ENCODE measurements around the gene SLC24A5.
A peak's percentile ranks its signal among the peaks of the same experiment; 100 is the strongest.

Gene SLC24A5

DNA sequence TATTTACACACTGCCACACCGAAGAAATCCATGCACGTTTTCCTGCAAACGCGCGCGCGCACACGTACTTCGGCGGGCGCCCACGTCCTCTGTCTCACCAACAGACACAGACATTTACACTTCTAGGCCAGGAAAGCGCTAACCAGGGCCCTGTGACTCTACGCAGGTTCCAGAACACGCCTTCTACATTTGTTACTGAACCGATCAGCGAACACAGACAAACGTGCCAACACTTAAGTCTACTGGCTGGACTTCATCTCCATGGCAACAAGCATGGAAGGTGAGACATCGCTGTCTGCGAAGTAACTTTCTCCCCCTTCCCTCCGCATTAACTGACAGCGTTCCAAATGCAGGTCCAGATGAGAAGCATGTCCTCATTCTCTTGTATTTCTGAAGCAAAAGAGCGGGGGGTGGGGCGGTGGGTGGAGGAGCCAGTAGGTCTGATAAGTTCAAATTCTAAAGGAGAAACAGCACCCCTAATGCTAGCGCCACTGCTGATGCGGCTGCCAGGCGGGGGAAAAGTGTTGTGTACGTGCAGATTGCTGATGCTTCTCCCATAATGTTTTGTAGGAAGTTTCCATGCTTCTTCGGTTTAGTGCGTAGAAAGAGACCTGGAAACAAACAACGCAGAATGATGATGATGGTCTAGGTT, 70.9 kb downstream of the SLC24A5 start, which contains the start of gene CTXN2:
Gene CTXN2 (plus strand): TSS at position 92 of the 652 bp plus-strand sequence. CDS start 9,636 bp downstream, outside the sequence.
- no peak within 1 kb of the TSS for H3K27ac ChIP-seq (ENCODE audit: low read length)
- no peak within 1 kb of the TSS for H3K9ac ChIP-seq (ENCODE audit: low read length)
- peaks cover 8% of the 10 kb centered on the region for H3K4me1 ChIP-seq (ENCODE audit: control insufficient read depth, low read depth, low read length)
- H3K9me3 ChIP-seq (ENCODE audit: control insufficient read depth, low read depth, low read length): no peaks in the 10 kb centered on the region
- no peaks in the 10 kb centered on the region for H3K36me3 ChIP-seq (ENCODE audit: control insufficient read depth, low read depth, low read length)
- H3K4me3 ChIP-seq (ENCODE audit: low read length): peak within 1 kb of the TSS; percentile 64
- peaks cover 22% of the 10 kb centered on the region for H3K27me3 ChIP-seq (ENCODE audit: control insufficient read depth, insufficient read depth, low read length)
